ENCODE results near the gene ERF.

GRCh38 chr19:42199440-42200115, 55.4 kb downstream of the ERF start:
- no peak for TF ChIP-seq CTCF (conservative IDR thresholded peaks at IDR 0.05)
- no peak for TF ChIP-seq ZFX (IDR thresholded peaks at IDR 0.05)
